WTC11 (cell line): Measurements from ENCODE around the gene DTHD1. TPM values are rescaled to one million over a fixed set of nuclear protein-coding genes. Genes with fewer than 3 reads are reported as not detected.

ENCODE experiments used
- ATAC-seq: fragments of 200-7000 bp; cut with Tn5 transposase; 2 replicates; pipeline ENCODE4 v1.10.0; 2021; ENCODE audit warnings: mild to moderate bottlenecking, moderate library complexity
- CTCF ChIA-PET: fragments of 300-600 bp; sonication (Branson Sonifier 250); formaldehyde crosslinking; loops from one replicate; lab custom pipeline; 2021; ENCODE audit warnings: antibody characterized with exemption; lab: Charles Lee
- POLR2A ChIA-PET: fragments of 350-600 bp; sonication (Branson Sonifier 250); formaldehyde crosslinking; loops from one replicate; lab custom pipeline; 2021; ENCODE audit warnings: antibody characterized with exemption; lab: Charles Lee
- DNase-seq: peaks from one replicate; pipeline ENCODE4 v3.0.0; 2021; ENCODE audit warnings: low spot score
- H3K27ac Mint-ChIP-seq: 2 replicates; pipeline ENCODE4 v1.8.0; 2021; ENCODE audit warnings: mixed read lengths
- H3K27me3 Mint-ChIP-seq: 2 replicates; pipeline ENCODE4 v1.8.0; 2021; ENCODE audit warnings: low read depth, mild to moderate bottlenecking, moderate library complexity, mixed read lengths
- H3K36me3 Mint-ChIP-seq: 2 replicates; pipeline ENCODE4 v1.8.0; 2021; ENCODE audit warnings: mixed read lengths
- H3K4me1 Mint-ChIP-seq: 2 replicates; pipeline ENCODE4 v1.8.0; 2022; ENCODE audit warnings: mixed read lengths
- H3K4me3 Mint-ChIP-seq: 2 replicates; pipeline ENCODE4 v1.8.0; 2021; ENCODE audit warnings: mild to moderate bottlenecking, moderate library complexity, mixed read lengths
- H3K9me3 Mint-ChIP-seq: 2 replicates; pipeline ENCODE4 v1.8.0; 2021; ENCODE audit warnings: mixed read lengths
- ATF2 ChIP-seq: sonication (generic); formaldehyde crosslinking; IDR thresholded peaks from 2 replicates; pipeline ENCODE4 v1.8.1; 2022; ENCODE audit warnings: low read depth, missing genetic modification reagents, borderline replicate concordance
- CREB1 ChIP-seq: sonication (generic); formaldehyde crosslinking; IDR thresholded peaks from 2 replicates; pipeline ENCODE4 v1.8.0; 2023; ENCODE audit warnings: mild to moderate bottlenecking, missing genetic modification reagents
- E2F1 ChIP-seq: sonication (generic); formaldehyde crosslinking; IDR thresholded peaks from 2 replicates; pipeline ENCODE4 v1.8.0; 2022; ENCODE audit warnings: mild to moderate bottlenecking, missing genetic modification reagents
- EMX1 ChIP-seq: fragments of 250-450 bp; sonication (Bioruptor Pico); IDR thresholded peaks from 2 replicates; pipeline ENCODE4 v1.8.0; 2021; ENCODE audit warnings: mild to moderate bottlenecking
- ESRRA ChIP-seq: sonication (generic); formaldehyde crosslinking; IDR thresholded peaks from 2 replicates; pipeline ENCODE4 v1.8.1; 2022; ENCODE audit warnings: mild to moderate bottlenecking, missing genetic modification reagents, borderline replicate concordance
- ETV6 ChIP-seq: sonication (generic); formaldehyde crosslinking; IDR thresholded peaks from 2 replicates; pipeline ENCODE4 v1.8.1; 2022; ENCODE audit warnings: mild to moderate bottlenecking, missing genetic modification reagents
- FOXJ3 ChIP-seq: sonication (generic); formaldehyde crosslinking; IDR thresholded peaks from 2 replicates; pipeline ENCODE4 v1.9.0; 2021; ENCODE audit warnings: missing genetic modification reagents, mild to moderate bottlenecking, borderline replicate concordance
- GRHL2 ChIP-seq: fragments of 250-450 bp; sonication (Bioruptor Pico); IDR thresholded peaks from 2 replicates; pipeline ENCODE4 v1.8.0; 2022; ENCODE audit warnings: mild to moderate bottlenecking, moderate library complexity; ENCODE audit not compliant: insufficient replicate concordance, severe bottlenecking
- JUN ChIP-seq: sonication (generic); formaldehyde crosslinking; IDR thresholded peaks from 2 replicates; pipeline ENCODE4 v1.8.0; 2023; ENCODE audit warnings: mild to moderate bottlenecking, missing genetic modification reagents
- MXD4 ChIP-seq: fragments of 250-450 bp; sonication (Bioruptor Pico); IDR thresholded peaks from 2 replicates; pipeline ENCODE4 v1.8.0; 2021; ENCODE audit warnings: mild to moderate bottlenecking, moderate library complexity, borderline replicate concordance
- NFE2L1 ChIP-seq: sonication (generic); formaldehyde crosslinking; IDR thresholded peaks from 2 replicates; pipeline ENCODE4 v1.8.1; 2023; ENCODE audit warnings: missing genetic modification reagents
- NFYB ChIP-seq: sonication (generic); formaldehyde crosslinking; conservative IDR thresholded peaks from 2 replicates; pipeline ENCODE4 v1.8.0; 2022; ENCODE audit warnings: low read depth, missing genetic modification reagents
- NR3C1 ChIP-seq: sonication (generic); formaldehyde crosslinking; conservative IDR thresholded peaks from 2 replicates; pipeline ENCODE4 v1.8.1; 2023; ENCODE audit warnings: low read depth, mild to moderate bottlenecking, missing genetic modification reagents
- OVOL2 ChIP-seq: fragments of 250-450 bp; sonication (Bioruptor Pico); IDR thresholded peaks from 2 replicates; pipeline ENCODE4 v1.9.0; 2021; ENCODE audit warnings: mild to moderate bottlenecking, borderline replicate concordance
- PREB ChIP-seq: sonication (generic); formaldehyde crosslinking; IDR thresholded peaks from 2 replicates; pipeline ENCODE4 v1.8.1; 2022; ENCODE audit warnings: mild to moderate bottlenecking, missing genetic modification reagents, moderate library complexity, borderline replicate concordance
- RORB ChIP-seq: fragments of 250-450 bp; sonication (Bioruptor Pico); IDR thresholded peaks from 2 replicates; pipeline ENCODE4 v1.9.0; 2021; ENCODE audit warnings: mild to moderate bottlenecking
- TEAD1 ChIP-seq: sonication (generic); formaldehyde crosslinking; IDR thresholded peaks from 2 replicates; pipeline ENCODE4 v1.8.0; 2022; ENCODE audit warnings: mild to moderate bottlenecking, missing genetic modification reagents
- USF1 ChIP-seq: sonication (generic); formaldehyde crosslinking; IDR thresholded peaks from 2 replicates; pipeline ENCODE4 v1.8.0; 2022; ENCODE audit warnings: mild to moderate bottlenecking, missing genetic modification reagents
- USF2 ChIP-seq: sonication (generic); formaldehyde crosslinking; IDR thresholded peaks from 2 replicates; pipeline ENCODE4 v1.8.1; 2023; ENCODE audit warnings: mild to moderate bottlenecking, missing genetic modification reagents, moderate library complexity
- ZBTB43 ChIP-seq: sonication (generic); formaldehyde crosslinking; IDR thresholded peaks from 2 replicates; pipeline ENCODE4 v1.8.1; 2023; ENCODE audit warnings: mild to moderate bottlenecking, missing genetic modification reagents
- ZNF416 ChIP-seq: fragments of 250-450 bp; sonication (Bioruptor Pico); IDR thresholded peaks from 2 replicates; pipeline ENCODE4 v1.9.0; 2021; ENCODE audit warnings: mild to moderate bottlenecking, inconsistent platforms
- ZNF423 ChIP-seq: fragments of 250-450 bp; sonication (Bioruptor Pico); IDR thresholded peaks from 2 replicates; pipeline ENCODE4 v2.1.2; 2022; ENCODE audit warnings: mild to moderate bottlenecking, moderate library complexity
- total RNA-seq: library from RNA; stranded (reverse); gene quantifications from 3 replicates; pipeline ENCODE4 v1.2.3, GENCODE V29; 2021

Gene DTHD1
- total RNA-seq, 1 experiment from 2014 or later: not detected

- no peak for TF ChIP-seq ZBTB43 (CRISPR knock-in tag)
- no peak for TF ChIP-seq PREB (CRISPR knock-in tag)
- no peak for TF ChIP-seq GRHL2
- no peak for TF ChIP-seq ZNF423 (CRISPR knock-in tag)
- no peak for TF ChIP-seq CREB1 (CRISPR knock-in tag)
- TF ChIP-seq RORB (CRISPR knock-in tag): no peak
- TF ChIP-seq ESRRA (CRISPR knock-in tag): no peak
- TF ChIP-seq NR3C1 (CRISPR knock-in tag): no peak
- no peak for TF ChIP-seq EMX1 (CRISPR knock-in tag)
These were observed 8.1 kb upstream of the DTHD1 start (continued) for GRCh38 chr4:36273276-36273675.

GRCh38 chr4:36274158-36274557 is 7.3 kb upstream of the DTHD1 start:
- Mint-ChIP-seq H3K4me3 (no peak overlapping the region), H3K27ac (no peak overlapping the region), H3K27me3 (no peaks in the 10 kb centered on the region), H3K36me3 (no peaks in the 10 kb centered on the region), H3K4me1 (peaks cover 3% of the 10 kb centered on the region; the same call in 1 of the 2 replicates)
- CTCF ChIA-PET: no interaction called here
- ATAC-seq (no peak), DNase-seq (no peak)
- POLR2A ChIA-PET: no interaction called here
- TF ChIP-seq MXD4 (CRISPR knock-in tag): no peak
- TF ChIP-seq NFYB: no peak
- no peak for TF ChIP-seq USF2 (CRISPR knock-in tag)
- TF ChIP-seq TEAD1 (CRISPR knock-in tag): no peak
- TF ChIP-seq ZNF416 (CRISPR knock-in tag): no peak
- TF ChIP-seq FOXJ3 (CRISPR knock-in tag): no peak
- TF ChIP-seq E2F1 (CRISPR knock-in tag): no peak
- no peak for TF ChIP-seq NFE2L1 (CRISPR knock-in tag)
- no peak for TF ChIP-seq ETV6
- TF ChIP-seq ATF2 (CRISPR knock-in tag): no peak
- no peak for TF ChIP-seq USF1 (CRISPR knock-in tag)
- TF ChIP-seq OVOL2 (CRISPR knock-in tag): no peak
- TF ChIP-seq JUN: no peak
- TF ChIP-seq, all 79 proteins: peak for 0
- H3K9me3 Mint-ChIP-seq: no peaks in the 10 kb centered on the region
